Measurements from ENCODE around the gene NDUFAF5.
"Not testable (repeated sequence)": the region's sequence is repeated elsewhere in the genome, so short reads cannot be mapped to it uniquely, and the experiment has no call there.

The NDUFAF5 gene, protein sequence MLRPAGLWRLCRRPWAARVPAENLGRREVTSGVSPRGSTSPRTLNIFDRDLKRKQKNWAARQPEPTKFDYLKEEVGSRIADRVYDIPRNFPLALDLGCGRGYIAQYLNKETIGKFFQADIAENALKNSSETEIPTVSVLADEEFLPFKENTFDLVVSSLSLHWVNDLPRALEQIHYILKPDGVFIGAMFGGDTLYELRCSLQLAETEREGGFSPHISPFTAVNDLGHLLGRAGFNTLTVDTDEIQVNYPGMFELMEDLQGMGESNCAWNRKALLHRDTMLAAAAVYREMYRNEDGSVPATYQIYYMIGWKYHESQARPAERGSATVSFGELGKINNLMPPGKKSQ
- total RNA-seq = 15.4 to 30.2 (median 20.6) reads per million in 9 experiments

DNA sequence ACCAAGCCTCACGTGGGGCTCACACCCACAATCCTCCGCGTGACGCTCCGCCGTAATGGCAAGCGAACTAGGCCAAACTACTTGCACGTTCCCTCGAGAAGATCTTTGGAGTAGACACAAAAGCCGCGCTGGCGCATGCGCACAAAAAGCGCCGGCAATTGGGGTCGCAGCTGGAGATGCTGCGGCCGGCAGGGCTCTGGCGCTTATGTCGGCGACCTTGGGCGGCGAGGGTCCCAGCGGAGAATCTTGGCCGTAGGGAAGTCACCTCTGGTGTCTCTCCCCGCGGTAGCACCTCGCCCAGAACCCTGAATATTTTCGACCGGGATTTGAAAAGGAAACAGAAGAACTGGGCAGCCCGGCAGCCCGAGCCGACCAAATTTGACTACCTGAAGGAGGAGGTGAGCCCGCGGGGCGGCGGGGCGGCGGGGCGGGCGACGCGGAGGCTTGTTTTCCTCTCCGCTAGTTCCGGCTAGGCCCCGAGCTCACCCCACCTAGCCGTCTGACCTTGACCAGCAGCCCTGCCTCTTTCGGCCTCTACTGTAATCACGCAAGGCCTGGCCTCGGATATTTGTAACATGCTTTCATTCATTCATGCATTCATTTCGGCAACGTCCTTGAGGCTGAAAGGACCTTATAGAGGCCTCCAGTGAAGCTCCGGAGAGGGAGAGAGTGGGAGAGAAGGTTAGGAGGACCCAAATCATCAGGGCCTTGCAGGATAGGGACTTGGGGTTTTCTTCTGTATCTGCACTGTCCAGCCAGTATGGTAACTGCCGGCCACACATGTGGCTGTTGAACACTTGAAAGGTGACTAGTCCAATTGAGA is at the start of gene NDUFAF5, which contains the start of gene ESF1:
NDUFAF5 (plus strand) TSS at position 136 of the 823 bp plus-strand sequence; CDS start at position 177, 41 bp downstream.
ESF1 (minus strand) TSS at position 27 of the 823 bp plus-strand sequence. CDS start 1,779 bp downstream, outside the sequence.
- peak; percentile 84 to 87 (median 85) for DNase-seq
- Mint-ChIP-seq H3K27me3 (no peaks in the 10 kb centered on the region), H3K36me3 (ENCODE audit: insufficient read depth) (peaks cover 52% of the 10 kb centered on the region), H3K27ac (peak within 1 kb of the TSS; percentile 96 to 99), H3K4me1 (ENCODE audit: low read depth in 2 of 2) (peaks cover 36 to 57% of the 10 kb centered on the region in 2 donors), H3K4me3 (peak within 1 kb of the TSS; percentile 95 to 98), H3K9me3 (no peaks in the 10 kb centered on the region)
- peak; percentile 97 for ATAC-seq (replicated peaks)

DNA sequence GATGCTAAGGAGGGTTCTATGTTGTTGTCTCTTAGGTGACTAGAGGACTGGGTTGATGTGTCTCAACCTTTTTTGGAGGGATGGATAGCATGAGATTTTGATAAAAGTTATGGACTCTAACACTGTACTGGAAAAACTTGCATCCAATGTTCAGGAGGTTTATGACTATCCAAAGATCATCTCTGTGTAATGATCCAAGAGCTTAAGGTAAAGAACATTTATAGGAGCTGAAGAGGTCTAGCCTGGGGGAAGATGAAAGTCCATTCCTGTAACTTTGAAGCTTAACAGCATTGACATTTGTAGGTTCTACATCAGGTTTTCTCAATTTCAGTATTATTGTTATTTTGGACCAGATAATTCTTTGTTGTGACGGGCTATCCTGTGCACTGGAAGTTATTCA is 49.0 kb upstream of the NDUFAF5 start:
- DNase-seq = no peak
- no peak overlapping the region for H3K4me3 Mint-ChIP-seq
- no peaks in the 10 kb centered on the region for H3K27me3 Mint-ChIP-seq
- H3K4me1 Mint-ChIP-seq (ENCODE audit: low read depth in 2 of 2) = no peaks in the 10 kb centered on the region
- peaks cover 20% of the 10 kb centered on the region for H3K36me3 Mint-ChIP-seq (ENCODE audit: insufficient read depth)
- peaks cover 2 to 3% of the 10 kb centered on the region in 2 donors for H3K9me3 Mint-ChIP-seq
- ATAC-seq (replicated peaks) = no peak
- H3K27ac Mint-ChIP-seq = no peak overlapping the region

DNA sequence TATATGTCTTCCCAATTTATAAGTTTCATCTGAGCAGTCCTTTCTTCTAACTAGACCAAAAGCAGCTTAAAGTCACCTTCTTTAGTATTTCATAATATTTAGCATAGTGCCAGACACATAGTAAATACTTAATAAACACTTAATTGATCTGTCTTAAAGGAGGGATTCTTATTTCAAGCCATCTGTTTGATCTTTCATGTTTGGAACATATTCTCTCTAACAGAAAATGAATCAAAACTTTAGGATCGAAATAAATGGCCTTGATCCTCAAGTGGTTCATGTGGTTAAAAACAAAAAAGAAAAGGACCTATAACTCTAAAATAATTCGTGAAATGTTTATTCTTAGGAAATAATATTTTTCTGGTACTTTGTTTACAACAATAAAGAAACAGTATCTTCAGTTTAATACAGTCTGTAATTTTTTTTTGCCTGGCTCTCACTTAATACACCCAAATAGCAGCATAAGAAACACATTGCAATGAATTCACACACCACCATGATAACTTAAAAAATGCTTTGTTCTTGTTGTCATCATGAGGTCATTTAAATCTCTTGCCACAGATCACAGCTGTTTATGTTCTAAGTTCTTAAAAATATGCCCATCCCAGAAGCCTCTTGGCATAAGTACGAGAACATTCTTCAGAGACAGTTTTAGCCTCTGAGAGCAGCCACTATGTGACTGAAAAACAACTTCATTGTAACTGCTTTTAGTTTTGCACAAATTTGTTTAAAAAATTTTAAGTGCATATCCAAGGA is 48.2 kb upstream of the NDUFAF5 start:
- no peaks in the 10 kb centered on the region for H3K4me1 Mint-ChIP-seq (ENCODE audit: low read depth in 2 of 2)

DNA sequence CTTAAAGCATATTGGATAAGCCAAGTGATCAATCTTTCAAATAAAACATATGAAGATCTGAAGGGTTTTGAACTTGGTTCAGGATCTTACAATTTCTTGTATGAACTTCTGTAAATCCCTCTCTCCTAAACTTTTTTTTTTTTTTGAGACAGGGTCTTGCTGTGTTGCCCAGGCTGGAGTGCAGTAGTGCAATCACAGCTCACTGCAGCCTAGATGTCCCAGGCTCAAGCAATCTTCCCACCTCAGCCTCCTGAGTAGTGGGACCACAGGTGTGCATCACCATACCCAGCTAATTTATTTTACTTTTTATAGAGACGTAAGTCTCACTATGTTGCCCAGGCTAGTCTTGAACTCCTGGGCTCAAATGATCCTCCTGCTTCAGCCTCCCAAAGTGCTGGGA is 46.6 kb upstream of the NDUFAF5 start:
- DNase-seq; H3K27me3 Mint-ChIP-seq; ATAC-seq (replicated peaks); H3K4me3 Mint-ChIP-seq; H3K9me3 Mint-ChIP-seq; H3K27ac Mint-ChIP-seq; H3K4me1 Mint-ChIP-seq (ENCODE audit: low read depth in 2 of 2): not testable (repeated sequence)
- peaks cover 10% of the 10 kb centered on the region for H3K36me3 Mint-ChIP-seq (ENCODE audit: insufficient read depth)

More for the DNA sequence above, 48.2 kb upstream of the NDUFAF5 start:
- peaks cover 14% of the 10 kb centered on the region for H3K36me3 Mint-ChIP-seq (ENCODE audit: insufficient read depth)
- no peaks in the 10 kb centered on the region for H3K27me3 Mint-ChIP-seq
- H3K9me3 Mint-ChIP-seq = peaks cover 4 to 9% of the 10 kb centered on the region in 2 donors
- DNase-seq (no peak), ATAC-seq (replicated peaks) (no peak)
- H3K4me3 Mint-ChIP-seq = no peak overlapping the region
- H3K27ac Mint-ChIP-seq = no peak overlapping the region

DNA sequence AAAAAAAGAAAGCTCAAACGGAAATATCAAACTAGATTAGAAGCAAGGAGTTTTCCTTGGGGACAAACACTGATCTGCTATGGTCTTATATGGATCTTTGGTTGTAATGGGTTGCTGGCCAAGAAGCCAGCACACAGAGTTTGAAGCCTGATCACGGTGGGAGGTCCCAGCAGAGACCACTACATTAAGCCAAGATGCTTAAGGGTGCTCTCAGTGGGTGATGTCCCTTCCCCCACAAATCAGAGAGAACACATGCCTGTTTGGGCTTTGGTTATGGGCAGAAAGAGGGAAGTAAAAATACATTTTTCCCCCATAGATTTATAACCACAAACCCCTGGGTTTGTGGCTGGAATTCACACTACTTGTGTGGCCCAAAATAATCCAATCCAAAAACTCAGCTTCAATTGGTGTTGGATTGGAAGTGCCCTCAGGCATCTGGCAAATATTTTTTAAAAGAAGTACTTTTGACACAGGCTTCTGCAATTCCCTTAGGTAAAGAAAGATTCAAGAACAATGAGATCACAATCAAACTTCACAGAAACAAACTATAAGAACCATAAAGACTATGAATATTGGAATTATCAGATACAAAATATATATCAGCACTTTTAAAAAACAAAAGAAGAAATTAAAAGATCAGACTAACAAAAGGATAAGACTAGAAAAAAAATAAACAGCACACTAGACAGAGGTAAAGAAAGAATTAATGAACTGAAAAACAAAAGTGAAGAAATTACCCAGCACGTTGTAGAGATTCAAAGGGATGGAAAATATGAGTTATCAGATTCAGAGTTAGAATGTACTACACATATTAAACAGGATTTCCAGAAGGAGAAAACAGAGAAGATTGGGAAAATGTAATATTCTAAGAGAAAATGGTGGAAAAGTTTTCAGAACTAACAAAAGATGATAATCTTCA is 44.8 kb upstream of the NDUFAF5 start:
- H3K27ac Mint-ChIP-seq = no peak overlapping the region

DNA sequence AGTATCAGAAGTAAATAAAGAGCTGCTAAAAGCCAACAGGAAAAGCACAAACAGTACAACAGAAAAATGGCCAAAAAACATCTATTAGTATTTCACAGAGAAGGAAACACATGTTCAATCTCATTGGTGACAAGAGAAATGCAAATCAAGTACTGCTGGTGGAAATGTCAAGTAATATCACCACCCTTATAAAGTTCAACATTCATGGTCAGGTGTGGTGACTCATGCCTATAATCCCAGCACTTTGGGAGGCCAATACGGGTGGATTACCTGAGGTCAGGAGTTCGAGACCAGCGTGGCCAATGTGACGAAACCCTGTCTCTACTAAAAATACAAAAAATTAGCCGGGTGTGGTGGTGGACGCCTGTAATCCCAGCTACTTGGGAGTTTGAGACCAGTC is 42.9 kb upstream of the NDUFAF5 start:
- ATAC-seq (replicated peaks) = no peak
- H3K36me3 Mint-ChIP-seq (ENCODE audit: insufficient read depth) = peaks cover 3% of the 10 kb centered on the region

More for the DNA sequence above, 44.8 kb upstream of the NDUFAF5 start:
- DNase-seq = no peak
- no peaks in the 10 kb centered on the region for H3K27me3 Mint-ChIP-seq
- H3K36me3 Mint-ChIP-seq (ENCODE audit: insufficient read depth) = peaks cover 4% of the 10 kb centered on the region
- peaks cover 4 to 9% of the 10 kb centered on the region in 2 donors for H3K9me3 Mint-ChIP-seq
- H3K4me1 Mint-ChIP-seq (ENCODE audit: low read depth in 2 of 2) = peaks cover 0 to 1% of the 10 kb centered on the region in 2 donors
- no peak overlapping the region for H3K4me3 Mint-ChIP-seq
- ATAC-seq (replicated peaks) = no peak

DNA sequence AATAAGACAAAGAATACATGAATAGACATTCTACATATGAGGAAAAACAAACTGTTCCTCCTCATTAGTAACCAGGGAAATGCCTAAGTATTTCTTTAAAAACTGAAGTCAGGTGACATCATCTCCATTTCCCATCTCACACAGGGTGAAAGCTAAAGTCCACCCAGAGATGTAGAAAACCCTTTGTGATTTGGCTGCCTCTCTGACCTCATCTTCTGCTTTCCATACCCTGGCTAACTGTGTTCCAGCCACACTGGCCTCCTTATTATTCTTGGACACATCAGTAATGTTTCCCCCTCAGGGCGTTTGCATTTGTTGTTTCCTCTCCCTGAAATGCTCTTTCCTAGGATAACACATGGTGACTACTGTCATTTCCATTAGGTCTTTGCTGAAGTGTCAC is 40.5 kb upstream of the NDUFAF5 start:
- Mint-ChIP-seq H3K27ac (peak overlapping the region in 1 of 2 donors; percentile 36), H3K27me3 (no peaks in the 10 kb centered on the region), H3K4me3 (no peak overlapping the region), H3K36me3 (ENCODE audit: insufficient read depth) (peaks cover 8% of the 10 kb centered on the region), H3K9me3 (peaks cover 4 to 9% of the 10 kb centered on the region in 2 donors), H3K4me1 (ENCODE audit: low read depth in 2 of 2) (peaks cover 0 to 1% of the 10 kb centered on the region in 2 donors)
- ATAC-seq (replicated peaks) (no peak), DNase-seq (no peak)

More for the DNA sequence above, 42.9 kb upstream of the NDUFAF5 start:
- H3K4me1 Mint-ChIP-seq (ENCODE audit: low read depth in 2 of 2) = peaks cover 0 to 1% of the 10 kb centered on the region in 2 donors
- H3K9me3 Mint-ChIP-seq = peaks cover 4 to 9% of the 10 kb centered on the region in 2 donors
- H3K27ac Mint-ChIP-seq = no peak overlapping the region
- no peaks in the 10 kb centered on the region for H3K27me3 Mint-ChIP-seq
- no peak for DNase-seq
- no peak overlapping the region for H3K4me3 Mint-ChIP-seq

DNA sequence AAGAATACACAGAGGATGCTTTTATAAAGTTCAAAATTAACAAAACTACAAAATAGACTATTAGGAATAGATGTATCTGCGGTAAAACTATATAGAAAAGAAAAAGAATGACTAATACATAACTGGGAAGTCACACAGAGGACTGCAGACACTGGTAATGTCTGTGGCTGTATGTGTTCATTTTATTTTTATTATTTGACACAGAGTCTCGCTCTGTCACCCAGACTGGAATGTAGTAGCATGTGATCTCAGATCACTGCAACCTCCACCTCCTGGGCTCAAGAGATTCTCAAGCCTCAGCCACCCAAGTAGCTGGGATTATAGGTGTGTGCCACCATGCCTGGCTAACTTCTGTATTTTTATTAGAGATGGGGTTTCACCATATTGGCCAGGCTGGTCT is 39.0 kb upstream of the NDUFAF5 start:
- no peak for ATAC-seq (replicated peaks)
- H3K27me3 Mint-ChIP-seq = no peaks in the 10 kb centered on the region
- H3K4me3 Mint-ChIP-seq = no peak overlapping the region
- DNase-seq = no peak
- peaks cover 3 to 6% of the 10 kb centered on the region in 2 donors for H3K9me3 Mint-ChIP-seq
- peaks cover 0 to 1% of the 10 kb centered on the region in 2 donors for H3K4me1 Mint-ChIP-seq (ENCODE audit: low read depth in 2 of 2)
- peaks cover 6% of the 10 kb centered on the region for H3K36me3 Mint-ChIP-seq (ENCODE audit: insufficient read depth)
- peak overlapping the region in 1 of 2 donors; percentile 44 for H3K27ac Mint-ChIP-seq

DNA sequence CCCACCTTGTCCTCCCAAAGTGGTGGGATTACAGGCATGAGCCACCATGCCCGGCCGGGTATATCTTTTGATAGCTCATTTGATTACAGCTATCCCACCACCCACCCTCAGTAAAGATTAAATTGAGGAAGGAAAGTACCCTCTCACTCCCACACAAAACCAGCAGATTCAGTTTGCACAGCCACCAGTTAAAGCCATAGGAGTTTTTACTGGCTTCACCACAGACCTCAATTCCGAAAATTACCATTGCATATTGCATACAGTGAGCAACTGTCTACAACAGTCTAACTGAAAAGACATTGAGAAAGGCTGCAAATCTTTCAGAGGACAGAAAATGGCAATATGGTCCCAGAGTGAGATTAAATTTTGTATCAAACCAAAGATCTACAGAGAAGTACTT is 35.0 kb upstream of the NDUFAF5 start:
- Mint-ChIP-seq H3K9me3 (no peaks in the 10 kb centered on the region), H3K36me3 (ENCODE audit: insufficient read depth) (peaks cover 6% of the 10 kb centered on the region), H3K27me3 (no peaks in the 10 kb centered on the region), H3K4me3 (no peak overlapping the region), H3K4me1 (ENCODE audit: low read depth in 2 of 2) (no peaks in the 10 kb centered on the region), H3K27ac (no peak overlapping the region)
- DNase-seq (no peak), ATAC-seq (replicated peaks) (no peak)

DNA sequence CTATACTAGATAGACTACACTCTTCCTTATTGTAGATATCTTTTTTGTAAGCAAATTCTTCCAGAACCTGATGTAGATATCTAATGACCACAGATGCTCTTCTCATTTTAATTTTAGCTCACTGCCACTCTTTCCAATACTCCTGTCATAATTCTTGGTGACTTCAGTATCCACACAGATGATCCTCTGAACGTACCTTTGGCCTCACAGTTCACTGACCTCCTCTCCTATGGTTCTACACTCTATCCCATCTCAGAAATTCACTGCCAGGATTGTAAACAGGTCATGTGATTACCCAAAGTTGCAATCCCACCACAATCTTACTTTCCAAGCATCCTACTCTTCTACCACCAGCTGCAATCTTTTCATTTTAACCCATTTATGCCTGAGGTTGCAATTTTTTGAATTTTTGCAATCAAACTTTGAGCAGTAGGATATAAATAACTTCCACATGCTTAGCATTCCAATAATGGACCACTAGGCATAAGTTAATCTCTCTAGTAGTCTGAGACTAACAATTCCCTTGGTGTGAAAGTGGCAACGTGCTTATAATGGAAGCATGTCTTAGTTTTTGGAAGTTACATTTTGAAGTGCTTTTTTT is 31.3 kb upstream of the NDUFAF5 start:
- Mint-ChIP-seq H3K27me3 (no peaks in the 10 kb centered on the region), H3K4me1 (ENCODE audit: low read depth in 2 of 2) (no peaks in the 10 kb centered on the region), H3K36me3 (ENCODE audit: insufficient read depth) (peaks cover 8% of the 10 kb centered on the region)

DNA sequence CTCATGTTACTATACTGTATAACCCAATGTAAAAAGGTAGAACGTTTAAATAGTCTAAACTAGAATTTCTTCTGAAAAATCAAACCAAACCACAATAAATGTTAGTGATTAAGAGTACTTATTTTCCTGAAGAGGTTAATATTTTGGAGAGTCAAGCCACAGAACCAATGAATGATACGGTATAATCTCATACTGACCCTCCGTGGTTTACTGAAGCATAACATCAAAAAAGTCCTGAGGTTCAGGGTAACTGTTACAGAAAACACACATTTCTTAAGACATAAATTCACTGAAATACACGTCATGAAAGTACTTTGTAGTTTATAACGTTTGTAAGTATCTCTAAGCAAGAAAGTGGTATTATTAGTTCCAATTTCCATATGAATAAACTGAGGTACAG is 29.0 kb upstream of the NDUFAF5 start:
- no peaks in the 10 kb centered on the region for H3K27me3 Mint-ChIP-seq
- H3K4me1 Mint-ChIP-seq (ENCODE audit: low read depth in 2 of 2) = no peaks in the 10 kb centered on the region
- no peak overlapping the region for H3K27ac Mint-ChIP-seq
- no peak for DNase-seq
- ATAC-seq (replicated peaks) = no peak
- no peaks in the 10 kb centered on the region for H3K9me3 Mint-ChIP-seq
- H3K4me3 Mint-ChIP-seq = no peak overlapping the region
- peaks cover 13% of the 10 kb centered on the region for H3K36me3 Mint-ChIP-seq (ENCODE audit: insufficient read depth)

More for the DNA sequence above, 31.3 kb upstream of the NDUFAF5 start:
- no peak for ATAC-seq (replicated peaks)
- Mint-ChIP-seq H3K9me3 (no peaks in the 10 kb centered on the region), H3K4me3 (no peak overlapping the region), H3K27ac (no peak overlapping the region)
- DNase-seq = no peak

DNA sequence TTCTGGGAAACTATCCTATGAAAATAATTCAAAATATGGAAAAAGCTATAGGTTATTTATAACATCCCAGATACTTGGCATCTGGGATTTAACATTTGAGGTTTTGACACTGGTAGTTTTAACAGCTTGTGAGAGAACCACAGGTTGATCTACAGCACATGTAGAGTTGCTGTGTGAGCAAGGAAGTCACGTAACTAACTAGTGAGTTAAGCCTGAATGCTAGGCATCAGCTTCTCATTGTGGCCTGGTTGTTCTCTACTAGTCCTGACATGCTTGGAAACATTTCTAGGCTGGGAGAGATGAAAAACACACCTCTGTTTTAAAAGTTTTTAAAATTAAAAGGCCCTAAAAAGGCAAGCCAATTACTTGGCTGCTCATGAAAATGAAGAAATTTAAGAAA is 28.3 kb upstream of the NDUFAF5 start:
- Mint-ChIP-seq H3K27me3 (no peaks in the 10 kb centered on the region), H3K4me3 (no peak overlapping the region), H3K4me1 (ENCODE audit: low read depth in 2 of 2) (no peaks in the 10 kb centered on the region), H3K27ac (no peak overlapping the region), H3K9me3 (no peaks in the 10 kb centered on the region), H3K36me3 (ENCODE audit: insufficient read depth) (peaks cover 13% of the 10 kb centered on the region)
- no peak for DNase-seq
- ATAC-seq (replicated peaks) = no peak

Measured in effector memory CD8-positive, alpha-beta T cell (primary cell).